Heart left ventricle (tissue), 16 donors: ENCODE measurements around the gene PGAP6. TPM values are rescaled to one million over a fixed set of nuclear protein-coding genes. Genes with fewer than 3 reads are reported as not detected.

Source experiments
- ATAC-seq, 4 donors: fragments of 200-7000 bp; cut with Tn5 transposase; one replicate each; pipeline ENCODE4 v1.9.1; 2020 to 2022; ENCODE audit warnings: moderate library complexity in 4 of 4, mild to moderate bottlenecking in 3 of 4, moderate number of reproducible peaks in 1 of 4
- DNase-seq, 5 donors: peaks; one replicate each; pipeline ENCODE4 v3.0.0-alpha.2; 2020
- H3K27ac ChIP-seq, 12 donors: fragments of 200-600 bp; sonication (generic) in 4 of 12; one replicate each; pipeline versions ENCODE4 v1.5.0 to v1.8.0; 2016 to 2022; ENCODE audit warnings: mild to moderate bottlenecking in 2 of 12
- H3K27me3 ChIP-seq, 9 donors: fragments of 200-600 bp; sonication (generic) in 2 of 9; one replicate each; pipeline versions ENCODE4 v1.5.1 to v1.8.0; 2016 to 2022; ENCODE audit warnings: mild to moderate bottlenecking in 3 of 9
- H3K36me3 ChIP-seq, 9 donors: fragments of 200-600 bp; sonication (generic) in 2 of 9; one replicate each; pipeline versions ENCODE4 v1.5.0 to v1.8.0; 2018 to 2022; ENCODE audit warnings: mild to moderate bottlenecking in 2 of 9
- H3K4me1 ChIP-seq, 12 donors: fragments of 200-600 bp; sonication (generic) in 4 of 12; one replicate each; pipeline versions ENCODE4 v1.5.0 to v1.8.0; 2016 to 2022; ENCODE audit warnings: mild to moderate bottlenecking in 3 of 12
- H3K4me3 ChIP-seq, 12 donors: fragments of 200-600 bp; sonication (generic) in 4 of 12; one replicate each; pipeline versions ENCODE4 v1.5.0 to v1.8.0; 2017 to 2022; ENCODE audit warnings: mild to moderate bottlenecking in 9 of 12, moderate library complexity in 4 of 12
- H3K9me3 ChIP-seq, 12 donors: fragments of 200-600 bp; sonication (generic) in 4 of 12; one replicate each; pipeline versions ENCODE4 v1.5.0 to v1.8.0; 2016 to 2022; ENCODE audit warnings: mild to moderate bottlenecking in 1 of 12
- CTCF ChIP-seq, 12 donors: fragments of 200-600 bp; sonication (generic) in 4 of 12; IDR thresholded peaks; one replicate each; pipeline versions ENCODE4 v1.5.0 to v1.8.0; 2018 to 2022; ENCODE audit warnings: antibody characterized with exemption in 12 of 12, mild to moderate bottlenecking in 5 of 12
- POLR2A ChIP-seq, 2 donors: fragments of 450-650 bp; IDR thresholded peaks; one replicate each; pipeline ENCODE4 v1.6.1; 2017; ENCODE audit warnings: antibody characterized with exemption in 2 of 2, mild to moderate bottlenecking in 2 of 2, moderate library complexity in 2 of 2
- WGBS, 4 donors: extraction: QIAGEN DNeasy Blood & Tissue Kit in 2 of 4; methylation state at CpG; one replicate each; pipeline versions ENCODE4 v1.1.5 to v1.1.7; 2013 to 2018; 5-methylcytosine and 5-hydroxymethylcytosine counted together
- intact Hi-C, 10 donors: fragments of 100-400 bp; cut with DNase I; formaldehyde crosslinking; loops; one replicate each; pipeline versions ENCODE4 v1.11.1 to v1.14.2; 2022
- polyA plus RNA-seq, 2 donors: library from polyadenylated mRNA; stranded (reverse); fragments of 200-250 nt; gene quantifications; one replicate each; pipeline ENCODE4 v1.2.3, GENCODE V29; 2013
- total RNA-seq, 9 donors: library from RNA; depleted of rRNA in 2 of 9; stranded (reverse); fragments of >200 nt in 2 of 9; fragmentation: NEBNext Ultra II Directional in 3 of 9; extraction: Animal tissue kit (Norgen Biotek cat#: 25700) in 3 of 9; gene quantifications; one replicate each; pipeline versions ENCODE4 v1.1.0 to v1.2.4, GENCODE V29; 2016 to 2023
- donor health status: ischemic (EF 13 %, LVEDD 7.1; RV severe dilation, severe dysfunction).
- donor health status: healthy with polysubstance abuse.
- donor health status: DM: no; HTN: yes; CAD: no.
- donor health status: DM: no; HTN: no; CAD: no.
- donor health status: ischemic (EF 25% LVEDD 6.9; RV normal size, moderate dysfunction).
- donor health status: ischemic (EF 25% LVEDD 5.7; RV mildly dilated, moderate dysfunction).
- donor health status: healthy.
- donor health status: DM: yes; HTN: yes; CAD: no.
- donor health status: ischemic (EF 35%, LVEDD 5.7; RV mildly dilated, moderate dysfunction).
- donor health status: nonischemic (EF 11% LVEDD 7.7; RV severe dilation, severe dysfunction).
- donor health status: DM: yes; HTN: yes; CAD: no.
- donor health status: PGD.
- donor health status: ischemic (EF 29% LVEDD 5.4; RV normal size, mild dysfunction).
- donor health status: nonischemic (EF 23%, LVEDD 6.1; RV moderate dilation, normal function).

The PGAP6 gene
- total and polyA plus RNA-seq, 11 donors = 30.1 to 65.3 (median 44.9) TPM

GRCh38 chr16:400061-400591, 18.3 kb upstream of the PGAP6 start:
- TF ChIP-seq POLR2A (IDR thresholded peaks at IDR 0.05) = no peak
- Histone ChIP-seq H3K9me3 (no peaks in the 10 kb centered on the region), H3K27ac (peak overlapping the region in 2 of 12 donors; percentile 93 to 95), H3K27me3 (no peaks in the 10 kb centered on the region), H3K4me1 (peaks cover 0 to 41% (median 17%) of the 10 kb centered on the region in 12 donors), H3K4me3 (peak overlapping the region in 4 of 12 donors; percentile 69 to 98 (median 84)), H3K36me3 (peaks cover 0 to 5% (median 0%) of the 10 kb centered on the region in 9 donors)
- ATAC-seq = no peak
- DNase-seq = peak in 1 of 5 donors; percentile 13
- intact Hi-C loops = no loop called here
- 63 to 85% (median 70%) methylated on average over 4 to 10 of the region's 10 CpGs for WGBS, 4 donors

GRCh38 chr16:399340-400019, 17.7 kb upstream of the PGAP6 start:
- Histone ChIP-seq H3K27ac (no peak overlapping the region), H3K9me3 (no peaks in the 10 kb centered on the region)
- no peak for ATAC-seq

GRCh38 chr16:398561-399339, 17.0 kb upstream of the PGAP6 start:
- Histone ChIP-seq H3K27me3 (no peaks in the 10 kb centered on the region), H3K36me3 (peaks cover 0 to 5% (median 0%) of the 10 kb centered on the region in 9 donors), H3K27ac (peak overlapping the region in 6 of 12 donors; percentile 78 to 92 (median 84)), H3K4me3 (peak overlapping the region in 1 of 12 donors; percentile 87), H3K9me3 (no peaks in the 10 kb centered on the region), H3K4me1 (peaks cover 0 to 41% (median 17%) of the 10 kb centered on the region in 12 donors)
- ATAC-seq = no peak
- 82 to 85% (median 84%) methylated on average over 22 to 24 of the region's 24 CpGs for WGBS, 4 donors
- no peak for DNase-seq
- intact Hi-C loops = loop anchor here in 3 of 10 donors (10.0 kb wide), 2 partner anchors 86 to 266 kb away; partner anchors contain the start of gene RHOT2 (in 2 of the 3)
- no peak for TF ChIP-seq CTCF (IDR thresholded peaks at IDR 0.05)
- no peak for TF ChIP-seq POLR2A (IDR thresholded peaks at IDR 0.05)

More at GRCh38 chr16:399340-400019, 17.7 kb upstream of the PGAP6 start:
- 54 to 88% (median 84%) methylated on average over 4 to 22 of the region's 22 CpGs for WGBS, 4 donors
- no peaks in the 10 kb centered on the region for H3K27me3 ChIP-seq
- no peak for DNase-seq
- peaks cover 0 to 5% (median 0%) of the 10 kb centered on the region in 9 donors for H3K36me3 ChIP-seq
- TF ChIP-seq POLR2A (IDR thresholded peaks at IDR 0.05) (no peak), CTCF (IDR thresholded peaks at IDR 0.05) (no peak)
- no peak overlapping the region for H3K4me3 ChIP-seq
- peaks cover 0 to 41% (median 17%) of the 10 kb centered on the region in 12 donors for H3K4me1 ChIP-seq
- intact Hi-C loops = loop anchor here in 3 of 10 donors (10.0 kb wide), 2 partner anchors 85 to 265 kb away; partner anchors contain the start of gene RHOT2 (in 2 of the 3)

GRCh38 chr16:397736-398332, 16.1 kb upstream of the PGAP6 start:
- H3K27ac ChIP-seq = peak overlapping the region; percentile 3 to 92 (median 77)
- WGBS, 4 donors = 14 to 24% (median 19%) methylated on average over 14 to 29 of the region's 29 CpGs
- no peaks in the 10 kb centered on the region for H3K9me3 ChIP-seq
- peaks cover 0 to 5% (median 0%) of the 10 kb centered on the region in 9 donors for H3K36me3 ChIP-seq
- DNase-seq (peak in 4 of 5 donors; percentile 72 to 86 (median 75)), ATAC-seq (peak; percentile 31 to 73 (median 43))
- TF ChIP-seq CTCF (IDR thresholded peaks at IDR 0.05) = peak in 9 of 12 donors; percentile 13 to 49 (median 38)
- no peak for TF ChIP-seq POLR2A (IDR thresholded peaks at IDR 0.05)
- H3K4me3 ChIP-seq = peak overlapping the region in 8 of 12 donors; percentile 50 to 92 (median 70)
- intact Hi-C loops = loop anchor here in 3 of 10 donors (2.0 to 10.0 kb wide), 3 partner anchors 15 to 267 kb away; partner anchors contain the start of gene RHOT2 (in 2 of the 3)
- H3K4me1 ChIP-seq = peaks cover 0 to 41% (median 17%) of the 10 kb centered on the region in 12 donors
- H3K27me3 ChIP-seq = no peaks in the 10 kb centered on the region
